ENCODE measurements around the gene ASB18. TPM values are rescaled to one million over a fixed set of nuclear protein-coding genes. Genes with fewer than 3 reads are reported as not detected.

Gene ASB18
- polyA plus RNA-seq, 3 donors from 2014 or later, result not detected

GRCh38 chr2:236217926-236218325 lies 46.3 kb downstream of the ASB18 start:
- DNase-seq, result no peak
- Mint-ChIP-seq H3K27ac (no peak overlapping the region), H3K27me3 (ENCODE audit: low read depth in 3 of 3) (peaks cover 7 to 22% (median 7%) of the 10 kb centered on the region in 3 donors), H3K36me3 (no peaks in the 10 kb centered on the region), H3K4me3 (no peak overlapping the region), H3K4me1 (no peaks in the 10 kb centered on the region), H3K9me3 (peaks cover 0 to 1% (median 0%) of the 10 kb centered on the region in 6 donors)

DNA sequence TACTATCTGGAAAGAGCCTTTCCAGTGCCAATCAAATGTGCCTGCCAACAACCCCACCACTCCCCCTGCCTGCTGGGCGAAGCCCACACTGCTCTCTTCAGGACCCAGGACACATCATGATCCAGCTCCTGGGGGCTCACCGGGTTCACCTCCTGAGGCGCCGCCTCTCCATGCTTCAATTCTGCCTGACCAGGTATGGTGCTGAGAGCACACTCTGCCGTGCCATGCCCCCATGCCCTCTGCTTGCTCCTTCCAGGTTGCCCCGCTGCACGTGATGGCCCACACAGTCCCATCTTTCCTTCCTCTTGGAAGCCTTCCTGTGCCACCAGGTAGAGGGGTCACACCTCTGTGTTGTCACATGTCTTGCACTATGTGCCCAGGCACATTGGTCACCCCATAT lies 47.5 kb downstream of the ASB18 start:
- no peak overlapping the region for H3K4me3 Mint-ChIP-seq
- no peak overlapping the region for H3K27ac Mint-ChIP-seq
- H3K9me3 Mint-ChIP-seq, result peaks cover 0 to 1% (median 0%) of the 10 kb centered on the region in 6 donors
- H3K36me3 Mint-ChIP-seq, result no peaks in the 10 kb centered on the region
- peaks cover 7 to 22% (median 9%) of the 10 kb centered on the region in 3 donors for H3K27me3 Mint-ChIP-seq (ENCODE audit: low read depth in 3 of 3)
- DNase-seq, result no peak
- H3K4me1 Mint-ChIP-seq, result no peaks in the 10 kb centered on the region

- DNase-seq, result no peak
- Mint-ChIP-seq H3K27me3 (ENCODE audit: low read depth in 3 of 3) (peaks cover 7 to 19% (median 9%) of the 10 kb centered on the region in 3 donors), H3K27ac (no peak overlapping the region), H3K4me1 (no peaks in the 10 kb centered on the region), H3K36me3 (no peaks in the 10 kb centered on the region), H3K4me3 (no peak overlapping the region), H3K9me3 (peaks cover 0 to 1% (median 0%) of the 10 kb centered on the region in 6 donors)
These were observed 48.4 kb downstream of the ASB18 start for GRCh38 chr2:236215761-236216333.

DNA sequence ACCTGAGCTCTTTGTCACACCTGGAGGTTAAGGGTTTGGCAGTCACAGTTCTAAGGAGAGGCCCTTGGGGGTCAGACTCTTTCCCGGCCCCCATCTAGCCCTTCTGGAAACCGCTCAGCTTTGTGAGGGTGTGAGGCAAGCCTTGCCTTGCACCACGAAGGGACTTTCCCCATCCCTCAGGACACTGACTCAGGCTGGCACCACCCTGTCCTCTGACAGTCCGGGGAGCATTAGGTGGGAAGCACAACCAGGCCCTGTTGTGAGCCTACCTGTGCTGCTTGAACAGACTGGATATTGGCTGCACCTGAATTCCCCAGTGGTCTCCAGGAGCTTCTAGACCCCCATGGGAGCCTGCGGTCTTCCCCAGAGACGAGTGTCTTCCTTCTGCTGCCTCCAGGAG lies 49.0 kb downstream of the ASB18 start:
- no peaks in the 10 kb centered on the region for H3K36me3 Mint-ChIP-seq
- DNase-seq, result no peak
- peaks cover 7 to 19% (median 10%) of the 10 kb centered on the region in 3 donors for H3K27me3 Mint-ChIP-seq (ENCODE audit: low read depth in 3 of 3)
- no peaks in the 10 kb centered on the region for H3K4me1 Mint-ChIP-seq
- H3K4me3 Mint-ChIP-seq, result no peak overlapping the region
- no peak overlapping the region for H3K27ac Mint-ChIP-seq
- H3K9me3 Mint-ChIP-seq, result no peaks in the 10 kb centered on the region

GRCh38 chr2:236214376-236214995 lies 49.7 kb downstream of the ASB18 start:
- Mint-ChIP-seq H3K4me3 (no peak overlapping the region), H3K27me3 (ENCODE audit: low read depth in 3 of 3) (peaks cover 8 to 22% (median 10%) of the 10 kb centered on the region in 3 donors), H3K4me1 (no peaks in the 10 kb centered on the region), H3K27ac (no peak overlapping the region), H3K9me3 (no peaks in the 10 kb centered on the region), H3K36me3 (no peaks in the 10 kb centered on the region)
- no peak for DNase-seq

DNA sequence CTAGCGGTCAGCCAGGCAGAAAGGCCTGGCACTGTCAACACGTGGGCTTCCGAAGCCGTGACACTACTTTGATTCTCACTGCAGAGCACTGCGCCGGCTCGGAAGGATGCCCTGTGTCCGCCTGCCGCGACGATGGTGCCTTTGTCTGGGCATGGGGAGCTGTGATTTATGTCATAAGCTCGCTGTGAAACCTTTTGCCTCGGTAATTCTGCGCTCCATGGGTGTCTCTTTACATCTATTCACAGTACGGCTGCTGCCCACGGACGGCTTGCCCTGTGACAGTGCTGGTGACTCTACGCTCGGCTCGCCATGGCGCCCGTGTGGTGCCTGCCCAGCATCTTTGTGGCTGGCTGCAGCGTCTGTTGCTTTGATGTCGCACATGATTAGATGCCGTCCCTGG lies 52.9 kb downstream of the ASB18 start:
- Mint-ChIP-seq H3K9me3 (no peaks in the 10 kb centered on the region), H3K36me3 (no peaks in the 10 kb centered on the region), H3K4me1 (no peaks in the 10 kb centered on the region), H3K27me3 (ENCODE audit: low read depth in 3 of 3) (peaks cover 6 to 20% (median 12%) of the 10 kb centered on the region in 3 donors), H3K27ac (no peak overlapping the region), H3K4me3 (no peak overlapping the region)
- no peak for DNase-seq

GRCh38 chr2:236210536-236210935 lies 53.7 kb downstream of the ASB18 start:
- Mint-ChIP-seq H3K4me1 (no peaks in the 10 kb centered on the region), H3K36me3 (no peaks in the 10 kb centered on the region), H3K27ac (no peak overlapping the region), H3K9me3 (no peaks in the 10 kb centered on the region), H3K4me3 (no peak overlapping the region), H3K27me3 (ENCODE audit: low read depth in 3 of 3) (peaks cover 8 to 17% (median 12%) of the 10 kb centered on the region in 3 donors)
- DNase-seq, result no peak

GRCh38 chr2:236209996-236210395 lies 54.2 kb downstream of the ASB18 start:
- no peak for DNase-seq
- H3K9me3 Mint-ChIP-seq, result no peaks in the 10 kb centered on the region
- peaks cover 8 to 16% (median 10%) of the 10 kb centered on the region in 3 donors for H3K27me3 Mint-ChIP-seq (ENCODE audit: low read depth in 3 of 3)
- no peaks in the 10 kb centered on the region for H3K4me1 Mint-ChIP-seq
- no peak overlapping the region for H3K4me3 Mint-ChIP-seq
- H3K36me3 Mint-ChIP-seq, result no peaks in the 10 kb centered on the region
- no peak overlapping the region for H3K27ac Mint-ChIP-seq

- H3K27ac Mint-ChIP-seq, result no peak overlapping the region
- H3K27me3 Mint-ChIP-seq (ENCODE audit: low read depth in 3 of 3), result peaks cover 8 to 13% (median 9%) of the 10 kb centered on the region in 3 donors
- H3K4me3 Mint-ChIP-seq, result no peak overlapping the region
- no peak for DNase-seq
- H3K4me1 Mint-ChIP-seq, result no peaks in the 10 kb centered on the region
- no peaks in the 10 kb centered on the region for H3K9me3 Mint-ChIP-seq
- no peaks in the 10 kb centered on the region for H3K36me3 Mint-ChIP-seq
These were observed 54.7 kb downstream of the ASB18 start for GRCh38 chr2:236209535-236209934.

GRCh38 chr2:236208019-236208926 lies 55.9 kb downstream of the ASB18 start:
- H3K27me3 Mint-ChIP-seq (ENCODE audit: low read depth in 3 of 3), result peaks cover 5 to 8% (median 8%) of the 10 kb centered on the region in 3 donors
- H3K4me3 Mint-ChIP-seq, result no peak overlapping the region
- no peak for DNase-seq
- no peak overlapping the region for H3K27ac Mint-ChIP-seq
- no peaks in the 10 kb centered on the region for H3K9me3 Mint-ChIP-seq
- no peaks in the 10 kb centered on the region for H3K4me1 Mint-ChIP-seq
- H3K36me3 Mint-ChIP-seq, result no peaks in the 10 kb centered on the region

GRCh38 chr2:236207472-236207871 lies 56.7 kb downstream of the ASB18 start:
- H3K27me3 Mint-ChIP-seq (ENCODE audit: low read depth in 3 of 3), result peaks cover 5 to 8% (median 7%) of the 10 kb centered on the region in 3 donors
- no peak overlapping the region for H3K4me3 Mint-ChIP-seq
- H3K36me3 Mint-ChIP-seq, result no peaks in the 10 kb centered on the region
- no peaks in the 10 kb centered on the region for H3K4me1 Mint-ChIP-seq
- no peak overlapping the region for H3K27ac Mint-ChIP-seq
- no peak for DNase-seq
- H3K9me3 Mint-ChIP-seq, result no peaks in the 10 kb centered on the region

GRCh38 chr2:236205867-236206645 lies 58.1 kb downstream of the ASB18 start:
- Mint-ChIP-seq H3K36me3 (no peaks in the 10 kb centered on the region), H3K4me1 (no peaks in the 10 kb centered on the region)

GRCh38 chr2:236204953-236205352 lies 59.3 kb downstream of the ASB18 start:
- Mint-ChIP-seq H3K27ac (no peak overlapping the region), H3K9me3 (no peaks in the 10 kb centered on the region), H3K4me1 (no peaks in the 10 kb centered on the region), H3K4me3 (no peak overlapping the region), H3K27me3 (ENCODE audit: low read depth in 3 of 3) (peaks cover 2 to 7% (median 7%) of the 10 kb centered on the region in 3 donors), H3K36me3 (no peaks in the 10 kb centered on the region)
- DNase-seq, result no peak

More at GRCh38 chr2:236205867-236206645, 58.1 kb downstream of the ASB18 start:
- Mint-ChIP-seq H3K27ac (no peak overlapping the region), H3K4me3 (no peak overlapping the region), H3K27me3 (ENCODE audit: low read depth in 3 of 3) (peaks cover 5 to 7% (median 7%) of the 10 kb centered on the region in 3 donors), H3K9me3 (no peaks in the 10 kb centered on the region)
- no peak for DNase-seq

Measured in immature natural killer cell (primary cell).